Transverse colon (tissue), 4 donors: ENCODE measurements around the gene SEL1L3. TPM values are rescaled to one million over a fixed set of nuclear protein-coding genes. Genes with fewer than 3 reads are reported as not detected.

ENCODE experiments used
- DNase-seq: peaks from one replicate; pipeline ENCODE4 v3.0.0-alpha.2; 2019
- H3K27ac ChIP-seq, 4 donors: fragments of 200-600 bp; sonication (generic); 2 replicates each; pipeline ENCODE4 v1.5.1; 2016 to 2018; ENCODE audit warnings: inconsistent platforms in 4 of 4
- H3K27me3 ChIP-seq: fragments of 200-600 bp; sonication (generic); 2 replicates; pipeline ENCODE4 v1.5.1; 2017; ENCODE audit warnings: inconsistent platforms
- H3K36me3 ChIP-seq, 4 donors: fragments of 200-600 bp; sonication (generic); 2 replicates each; pipeline ENCODE4 v1.5.1; 2017 to 2019; ENCODE audit warnings: inconsistent platforms in 4 of 4
- H3K4me1 ChIP-seq, 4 donors: fragments of 200-600 bp; sonication (generic); 2 replicates each; pipeline ENCODE4 v1.5.1; 2017 to 2020; ENCODE audit warnings: inconsistent platforms in 4 of 4
- H3K4me3 ChIP-seq, 4 donors: fragments of 200-600 bp; sonication (generic); 1 replicate in 1 of 4; 2 replicates in 3 of 4; pipeline versions ENCODE4 v1.5.1 to v1.6.1; 2017 to 2019; ENCODE audit warnings: inconsistent platforms in 4 of 4
- H3K9me3 ChIP-seq, 2 donors: fragments of 200-600 bp; sonication (generic); 2 replicates each; pipeline ENCODE4 v1.5.1; 2017 to 2019; ENCODE audit warnings: inconsistent platforms in 2 of 2
- EP300 ChIP-seq: sonication (generic); formaldehyde crosslinking; IDR thresholded peaks from one replicate; pipeline ENCODE4 v1.6.1; 2017; ENCODE audit warnings: antibody characterized with exemption, low read depth
- POLR2A ChIP-seq: fragments of 450-650 bp; IDR thresholded peaks from one replicate; pipeline ENCODE4 v1.6.1; 2016; ENCODE audit warnings: antibody characterized with exemption, mild to moderate bottlenecking, moderate library complexity
- POLR2AphosphoS5 ChIP-seq, 3 donors: sonication (generic); formaldehyde crosslinking; IDR thresholded peaks; one replicate each; pipeline ENCODE4 v1.6.1; 2016; ENCODE audit warnings: antibody characterized with exemption in 3 of 3
- WGBS, 2 donors: methylation state at CpG; one replicate each; pipeline ENCODE4 v1.1.5; 2018; ENCODE audit warnings: low coverage in 1 of 2; 5-methylcytosine and 5-hydroxymethylcytosine counted together
- in situ Hi-C, 4 donors: fragments of 200-750 bp; cut with MboI; loops; one replicate each; pipeline versions ENCODE4 v1.15.0 to v1.15.1; 2017; ENCODE audit warnings: low sequenced_read_pairs in 3 of 4, low pct_ligation_motif_present in 1 of 4, low pct_unique_long_range_greater_than_20kb in 1 of 4
- intact Hi-C: fragments of 100-400 bp; cut with DNase I; formaldehyde crosslinking; loops from one replicate; pipeline ENCODE4 v1.15.1; 2023; ENCODE audit warnings: low total_unique reads
- total RNA-seq, 4 donors: library from RNA; depleted of rRNA; stranded (reverse); fragments of >200 nt; gene quantifications; one replicate each; pipeline ENCODE4 v1.1.0, GENCODE V29; 2016
- TF ChIP-seq, protein P1 (sequence below), 5 experiments: fragments of 200-600 bp in 3 of 5; fragments of 450-650 bp in 2 of 5; sonication (generic) in 3 of 5; IDR thresholded peaks; 1 replicate in 2 of 5; 2 replicates in 3 of 5; pipeline ENCODE4 v1.5.1; 2016 to 2017; ENCODE audit warnings: antibody characterized with exemption in 5 of 5, inconsistent platforms in 3 of 5, mild to moderate bottlenecking in 2 of 5, moderate library complexity in 1 of 5

Gene SEL1L3
- total RNA-seq, 4 donors from 2014 or later = 51.3 to 128 (median 98.3) TPM

GRCh38 chr4:25727711-25728493 is 134.9 kb downstream of the SEL1L3 start:
- Histone ChIP-seq H3K36me3 (no peaks in the 10 kb centered on the region), H3K27me3 (no peaks in the 10 kb centered on the region), H3K4me1 (no peaks in the 10 kb centered on the region), H3K9me3 (no peaks in the 10 kb centered on the region), H3K4me3 (no peak overlapping the region), H3K27ac (no peak overlapping the region)
- in situ Hi-C loops (no loop called here), intact Hi-C loops (no loop called here)
- DNase-seq = no peak
- WGBS, 2 donors = 83% methylated on average over 9 of the region's 9 CpGs; no CpG with 5 or more reads in 1 of the 2 donors
- no peak for TF ChIP-seq EP300
- TF ChIP-seq, protein P1, sequence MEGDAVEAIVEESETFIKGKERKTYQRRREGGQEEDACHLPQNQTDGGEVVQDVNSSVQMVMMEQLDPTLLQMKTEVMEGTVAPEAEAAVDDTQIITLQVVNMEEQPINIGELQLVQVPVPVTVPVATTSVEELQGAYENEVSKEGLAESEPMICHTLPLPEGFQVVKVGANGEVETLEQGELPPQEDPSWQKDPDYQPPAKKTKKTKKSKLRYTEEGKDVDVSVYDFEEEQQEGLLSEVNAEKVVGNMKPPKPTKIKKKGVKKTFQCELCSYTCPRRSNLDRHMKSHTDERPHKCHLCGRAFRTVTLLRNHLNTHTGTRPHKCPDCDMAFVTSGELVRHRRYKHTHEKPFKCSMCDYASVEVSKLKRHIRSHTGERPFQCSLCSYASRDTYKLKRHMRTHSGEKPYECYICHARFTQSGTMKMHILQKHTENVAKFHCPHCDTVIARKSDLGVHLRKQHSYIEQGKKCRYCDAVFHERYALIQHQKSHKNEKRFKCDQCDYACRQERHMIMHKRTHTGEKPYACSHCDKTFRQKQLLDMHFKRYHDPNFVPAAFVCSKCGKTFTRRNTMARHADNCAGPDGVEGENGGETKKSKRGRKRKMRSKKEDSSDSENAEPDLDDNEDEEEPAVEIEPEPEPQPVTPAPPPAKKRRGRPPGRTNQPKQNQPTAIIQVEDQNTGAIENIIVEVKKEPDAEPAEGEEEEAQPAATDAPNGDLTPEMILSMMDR (IDR thresholded peaks at IDR 0.05) = no peak
- TF ChIP-seq POLR2A = no peak
- TF ChIP-seq POLR2AphosphoS5 (IDR thresholded peaks at IDR 0.05) = no peak

DNA sequence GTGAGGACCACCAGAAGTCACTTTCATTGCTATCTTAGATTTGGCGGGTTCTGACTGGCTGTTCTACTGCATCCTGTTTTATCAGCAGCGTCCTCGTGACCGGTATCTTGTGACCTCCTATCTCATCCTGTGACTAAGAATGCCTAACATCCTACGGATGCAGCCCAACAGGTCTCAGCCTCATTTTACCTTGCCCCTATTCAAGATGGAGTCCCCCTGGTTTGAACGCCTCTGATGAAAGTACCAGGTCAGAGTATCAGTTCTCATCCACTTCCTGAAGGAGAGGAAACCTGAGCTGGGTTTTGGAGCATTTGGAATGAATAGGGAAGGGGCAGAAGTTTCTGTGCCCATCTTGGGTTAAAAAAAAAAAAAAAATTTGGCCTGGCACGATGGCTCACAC is 136.9 kb downstream of the SEL1L3 start:
- Histone ChIP-seq H3K36me3 (no peaks in the 10 kb centered on the region), H3K4me1 (no peaks in the 10 kb centered on the region), H3K9me3 (no peaks in the 10 kb centered on the region), H3K27ac (no peak overlapping the region), H3K4me3 (no peak overlapping the region), H3K27me3 (no peaks in the 10 kb centered on the region)
- in situ Hi-C loops (no loop called here), intact Hi-C loops (no loop called here)
- WGBS, 2 donors = 80 to 90% methylated on average over 4 to 7 of the region's 7 CpGs
- TF ChIP-seq POLR2A = no peak
- TF ChIP-seq EP300 = no peak
- TF ChIP-seq, protein P1 (IDR thresholded peaks at IDR 0.05) = no peak
- no peak for TF ChIP-seq POLR2AphosphoS5 (IDR thresholded peaks at IDR 0.05)
- DNase-seq = no peak

DNA sequence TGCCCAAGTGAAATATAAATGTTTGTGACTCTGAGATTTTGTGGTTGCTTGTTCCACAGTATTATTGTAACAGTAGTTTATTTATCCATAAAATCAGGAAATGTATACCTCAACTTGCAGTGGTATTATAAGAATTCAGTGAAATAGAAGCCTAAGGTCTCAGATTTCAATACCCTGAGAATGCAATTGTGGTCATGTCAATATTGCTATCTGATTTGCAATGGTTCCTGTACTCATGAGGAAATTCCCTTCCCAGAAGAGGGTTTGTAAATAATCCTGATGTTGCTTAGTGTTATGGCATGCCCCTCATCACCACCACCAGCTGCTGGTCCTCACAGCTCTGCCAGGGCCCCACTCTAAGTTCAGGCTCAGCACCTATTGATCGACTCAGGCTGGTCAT is 139.4 kb downstream of the SEL1L3 start:
- Histone ChIP-seq H3K36me3 (no peaks in the 10 kb centered on the region), H3K27ac (no peak overlapping the region), H3K9me3 (no peaks in the 10 kb centered on the region), H3K4me3 (no peak overlapping the region), H3K4me1 (no peaks in the 10 kb centered on the region), H3K27me3 (no peaks in the 10 kb centered on the region)
- TF ChIP-seq POLR2A = no peak
- TF ChIP-seq EP300 = no peak
- no peak for TF ChIP-seq POLR2AphosphoS5 (IDR thresholded peaks at IDR 0.05)
- TF ChIP-seq, protein P1 (IDR thresholded peaks at IDR 0.05) = no peak
- WGBS, 2 donors = 82% methylated on average over 1 of the region's 1 CpG; no CpG with 5 or more reads in 1 of the 2 donors
- DNase-seq = no peak
- in situ Hi-C loops (no loop called here), intact Hi-C loops (no loop called here)

GRCh38 chr4:25722964-25723363 is 139.8 kb downstream of the SEL1L3 start:
- 55 to 87% methylated on average over 2 to 3 of the region's 3 CpGs for WGBS, 2 donors
- H3K27ac ChIP-seq = no peak overlapping the region
- TF ChIP-seq, protein P1 (IDR thresholded peaks at IDR 0.05) = no peak
- TF ChIP-seq POLR2A (no peak), EP300 (no peak), POLR2AphosphoS5 (IDR thresholded peaks at IDR 0.05) (no peak)
- intact Hi-C loops = no loop called here
- no peaks in the 10 kb centered on the region for H3K36me3 ChIP-seq
- in situ Hi-C loops = no loop called here
- no peaks in the 10 kb centered on the region for H3K9me3 ChIP-seq
- no peaks in the 10 kb centered on the region for H3K27me3 ChIP-seq
- no peak overlapping the region for H3K4me3 ChIP-seq
- no peaks in the 10 kb centered on the region for H3K4me1 ChIP-seq
- no peak for DNase-seq
